ENCODE measurements around the gene LGR5. TPM values are rescaled to one million over a fixed set of nuclear protein-coding genes. Genes with fewer than 3 reads are reported as not detected.
A peak's percentile ranks its signal among the peaks of the same experiment; 100 is the strongest.
"Not testable (repeated sequence)": the region's sequence is repeated elsewhere in the genome, so short reads cannot be mapped to it uniquely, and the experiment has no call there.

LGR5 gene
- total RNA-seq, 2 experiments from 2014 or later, result not detected

DNA sequence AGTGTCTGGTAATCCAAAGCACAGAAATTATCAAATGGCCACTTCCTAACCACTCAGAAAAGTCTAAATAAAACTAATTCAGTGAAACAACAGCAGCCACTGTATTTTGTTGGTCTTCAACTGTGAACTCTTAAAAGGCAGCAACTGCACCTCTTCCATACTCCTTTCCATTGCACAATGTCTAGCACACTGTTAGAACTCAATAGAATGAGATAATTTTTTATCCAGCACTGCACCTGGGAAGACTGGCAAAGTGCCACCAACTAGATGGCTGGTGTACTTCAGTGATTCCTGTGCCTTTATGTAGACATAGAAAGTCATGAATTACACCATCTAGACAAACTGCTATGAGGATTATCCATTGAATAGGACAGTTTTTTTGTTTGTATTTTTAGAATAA is 26.2 kb downstream of the LGR5 start:
- CTCF ChIA-PET, result no interaction called here
- H3K4me1 Mint-ChIP-seq, result no peaks in the 10 kb centered on the region
- DNase-seq, result no peak
- ATAC-seq, result no peak
- H3K27ac Mint-ChIP-seq, result no peak overlapping the region
- H3K36me3 Mint-ChIP-seq, result no peaks in the 10 kb centered on the region
- no peak overlapping the region for H3K4me3 Mint-ChIP-seq
- H3K9me3 Mint-ChIP-seq (ENCODE audit: low read depth), result no peaks in the 10 kb centered on the region
- peaks cover 12% of the 10 kb centered on the region for H3K27me3 Mint-ChIP-seq

DNA sequence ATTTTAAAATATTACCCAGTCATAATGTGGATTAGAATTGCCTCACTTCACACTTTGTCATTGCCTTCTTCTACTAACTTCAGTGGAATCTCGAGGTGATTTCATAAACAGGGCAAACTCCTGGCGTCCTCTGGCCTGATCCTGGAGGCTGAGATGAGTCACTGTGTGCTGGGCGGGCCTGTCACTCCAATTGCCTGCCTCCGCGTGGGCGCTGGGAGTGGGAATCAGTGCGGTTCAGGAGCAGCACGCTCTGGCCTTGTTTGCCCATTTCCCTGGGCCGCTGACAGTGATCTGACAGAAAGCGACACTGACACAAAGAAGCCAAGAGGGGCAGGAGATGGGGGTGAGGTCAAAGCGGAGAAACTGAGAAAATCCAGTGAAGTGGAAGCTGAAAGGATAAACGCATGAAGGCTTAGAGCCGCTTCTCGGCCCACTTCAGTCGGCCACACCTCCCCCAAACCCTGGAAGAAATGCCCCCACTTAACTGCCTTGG is 29.7 kb downstream of the LGR5 start:
- ATAC-seq, result no peak
- peaks cover 15% of the 10 kb centered on the region for H3K27me3 Mint-ChIP-seq
- H3K4me1 Mint-ChIP-seq, result no peaks in the 10 kb centered on the region
- no peaks in the 10 kb centered on the region for H3K9me3 Mint-ChIP-seq (ENCODE audit: low read depth)
- H3K36me3 Mint-ChIP-seq, result no peaks in the 10 kb centered on the region
- DNase-seq, result no peak
- H3K4me3 Mint-ChIP-seq, result no peak overlapping the region
- CTCF ChIA-PET, result no interaction called here
- no peak overlapping the region for H3K27ac Mint-ChIP-seq

DNA sequence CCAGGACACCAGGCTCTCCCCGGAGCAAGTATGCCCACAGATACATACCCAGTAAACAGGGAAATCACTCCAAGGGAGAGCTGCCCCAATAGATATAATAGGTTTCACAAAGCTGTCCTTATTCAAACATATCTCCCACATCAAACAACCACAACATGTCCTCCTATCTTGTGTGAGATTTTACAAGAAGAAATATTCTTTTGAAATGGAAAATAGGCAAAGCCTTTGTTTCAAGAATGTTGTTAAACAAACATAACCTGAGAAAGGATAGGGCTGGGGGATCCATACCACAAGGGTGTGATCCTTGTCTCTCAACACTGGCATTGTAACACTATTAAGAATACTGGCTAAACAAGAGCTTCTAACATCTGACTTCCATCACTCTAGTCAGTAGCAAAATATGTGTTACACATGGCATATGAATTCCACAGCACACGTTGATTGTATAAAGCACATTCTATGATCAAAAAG is 32.9 kb downstream of the LGR5 start:
- no peak overlapping the region for H3K4me3 Mint-ChIP-seq
- H3K27ac Mint-ChIP-seq, result no peak overlapping the region
- no peaks in the 10 kb centered on the region for H3K4me1 Mint-ChIP-seq
- no peaks in the 10 kb centered on the region for H3K9me3 Mint-ChIP-seq (ENCODE audit: low read depth)
- DNase-seq, result no peak
- H3K36me3 Mint-ChIP-seq, result no peaks in the 10 kb centered on the region
- CTCF ChIA-PET, result no interaction called here
- H3K27me3 Mint-ChIP-seq, result peaks cover 8% of the 10 kb centered on the region
- no peak for ATAC-seq

DNA sequence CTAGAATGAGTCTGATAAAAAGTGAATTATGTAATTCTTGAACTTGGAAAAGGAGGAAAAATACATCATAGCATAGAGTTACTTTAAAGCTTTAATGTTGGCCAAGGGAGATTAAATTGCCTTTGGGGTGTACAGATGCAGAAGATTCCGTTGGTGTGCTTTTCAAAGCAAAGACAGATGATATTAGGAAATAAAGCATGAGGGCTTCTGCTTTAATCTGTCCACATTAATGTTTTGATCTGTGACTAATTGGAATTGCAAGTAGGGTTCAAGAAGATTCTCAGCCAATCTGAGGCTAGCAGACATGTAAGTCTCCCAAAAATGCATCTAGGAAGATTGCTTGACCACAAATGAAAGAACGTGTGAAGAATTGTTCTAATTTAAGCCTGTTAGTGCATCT is 35.2 kb downstream of the LGR5 start:
- H3K9me3 Mint-ChIP-seq (ENCODE audit: low read depth), result no peaks in the 10 kb centered on the region
- CTCF ChIA-PET, result no interaction called here
- peaks cover 10% of the 10 kb centered on the region for H3K27me3 Mint-ChIP-seq
- DNase-seq (no peak), ATAC-seq (no peak)
- no peak overlapping the region for H3K27ac Mint-ChIP-seq
- no peaks in the 10 kb centered on the region for H3K4me1 Mint-ChIP-seq
- no peak overlapping the region for H3K4me3 Mint-ChIP-seq
- no peaks in the 10 kb centered on the region for H3K36me3 Mint-ChIP-seq

DNA sequence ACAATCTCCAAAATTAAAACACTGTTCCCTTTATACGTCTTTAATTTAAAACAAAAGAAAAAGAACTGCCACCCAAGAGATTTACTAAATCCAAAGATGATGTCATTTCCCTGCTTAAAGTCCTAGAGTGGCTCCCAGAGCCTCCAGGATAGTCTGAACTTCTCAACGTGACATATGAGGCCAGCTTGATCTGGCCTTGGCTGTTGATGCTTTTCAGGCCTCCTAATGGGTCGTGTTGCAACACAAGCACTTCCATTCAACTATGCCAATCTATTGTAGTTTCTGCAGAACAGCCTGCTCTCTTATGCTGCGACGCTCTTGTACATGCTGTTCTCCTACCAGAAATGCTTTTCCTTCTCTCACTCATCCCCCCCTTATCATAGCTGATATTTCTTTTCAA is 35.7 kb downstream of the LGR5 start:
- H3K4me1 Mint-ChIP-seq, result no peaks in the 10 kb centered on the region
- H3K4me3 Mint-ChIP-seq, result no peak overlapping the region
- no peak overlapping the region for H3K27ac Mint-ChIP-seq
- no peaks in the 10 kb centered on the region for H3K36me3 Mint-ChIP-seq
- peaks cover 10% of the 10 kb centered on the region for H3K27me3 Mint-ChIP-seq
- H3K9me3 Mint-ChIP-seq (ENCODE audit: low read depth), result no peaks in the 10 kb centered on the region
- DNase-seq, result no peak
- ATAC-seq, result no peak
- CTCF ChIA-PET, result no interaction called here

DNA sequence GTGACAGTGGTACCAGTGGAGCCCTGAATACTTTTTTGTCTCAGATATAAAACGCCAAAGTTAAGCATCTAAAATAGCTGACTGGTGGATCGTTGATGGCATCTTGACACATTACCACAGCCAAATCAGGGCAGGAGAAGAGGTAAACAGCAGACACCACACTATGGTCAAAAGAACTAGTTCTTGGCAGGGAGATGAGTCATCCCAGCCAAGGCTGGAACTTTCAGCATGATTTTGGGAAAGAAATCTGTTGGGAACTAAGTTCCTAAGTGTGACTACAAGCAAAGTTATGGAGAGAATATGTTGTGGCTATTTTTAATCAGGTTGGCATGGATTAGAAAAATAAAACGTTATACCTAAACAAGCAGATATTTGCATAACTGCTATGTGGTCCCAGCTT is 36.9 kb downstream of the LGR5 start:
- ATAC-seq, result no peak
- Mint-ChIP-seq H3K27ac (no peak overlapping the region), H3K4me3 (no peak overlapping the region), H3K4me1 (no peaks in the 10 kb centered on the region), H3K9me3 (ENCODE audit: low read depth) (no peaks in the 10 kb centered on the region), H3K36me3 (no peaks in the 10 kb centered on the region), H3K27me3 (peaks cover 10% of the 10 kb centered on the region)
- CTCF ChIA-PET, result no interaction called here
- DNase-seq, result no peak

DNA sequence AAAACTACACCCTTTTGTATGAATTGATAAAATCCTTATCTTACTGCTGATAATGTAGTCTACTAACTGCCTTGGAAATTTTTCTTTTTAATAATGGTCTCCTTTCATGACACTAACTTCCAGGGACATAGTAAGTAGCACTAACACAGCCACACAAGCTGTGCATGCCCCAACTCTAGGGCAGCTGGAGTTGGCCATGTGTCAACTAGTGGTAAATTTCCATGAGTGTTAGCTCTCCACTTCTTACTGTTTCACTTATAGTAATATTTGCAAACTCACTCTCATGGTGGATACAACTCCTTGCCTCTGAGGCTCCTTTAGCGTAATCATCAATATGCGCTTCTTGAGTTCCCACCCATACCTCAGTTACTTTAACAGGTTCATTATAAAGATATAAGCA is 38.0 kb downstream of the LGR5 start:
- H3K36me3 Mint-ChIP-seq, result no peaks in the 10 kb centered on the region
- H3K27me3 Mint-ChIP-seq, result peaks cover 7% of the 10 kb centered on the region
- CTCF ChIA-PET, result no interaction called here
- ATAC-seq (no peak), DNase-seq (no peak)
- H3K9me3 Mint-ChIP-seq (ENCODE audit: low read depth), result no peaks in the 10 kb centered on the region
- H3K4me1 Mint-ChIP-seq, result no peaks in the 10 kb centered on the region
- H3K27ac Mint-ChIP-seq, result no peak overlapping the region
- H3K4me3 Mint-ChIP-seq, result no peak overlapping the region

DNA sequence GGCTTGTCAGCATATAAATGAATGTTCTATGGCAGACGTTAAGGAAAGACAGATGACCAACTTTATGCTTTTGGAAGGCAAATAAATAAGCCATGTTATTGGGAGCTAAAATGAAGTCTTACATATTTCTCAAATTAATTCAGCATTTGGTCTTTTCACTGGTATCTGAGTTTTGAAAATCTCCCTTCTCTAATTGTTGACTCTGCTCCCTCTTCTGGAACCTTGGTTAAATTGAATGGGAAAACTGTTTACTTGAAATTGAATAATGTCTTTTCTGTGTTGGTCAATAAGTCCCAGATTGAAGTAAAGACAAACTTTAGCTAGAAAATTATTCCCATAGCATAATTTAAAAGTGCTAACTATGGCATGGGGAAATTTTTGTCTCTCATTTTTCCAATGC is 38.7 kb downstream of the LGR5 start:
- no peaks in the 10 kb centered on the region for H3K36me3 Mint-ChIP-seq
- H3K27ac Mint-ChIP-seq, result no peak overlapping the region
- peaks cover 7% of the 10 kb centered on the region for H3K27me3 Mint-ChIP-seq
- no peaks in the 10 kb centered on the region for H3K4me1 Mint-ChIP-seq
- CTCF ChIA-PET, result no interaction called here
- ATAC-seq (no peak), DNase-seq (no peak)
- H3K4me3 Mint-ChIP-seq, result no peak overlapping the region
- no peaks in the 10 kb centered on the region for H3K9me3 Mint-ChIP-seq (ENCODE audit: low read depth)

DNA sequence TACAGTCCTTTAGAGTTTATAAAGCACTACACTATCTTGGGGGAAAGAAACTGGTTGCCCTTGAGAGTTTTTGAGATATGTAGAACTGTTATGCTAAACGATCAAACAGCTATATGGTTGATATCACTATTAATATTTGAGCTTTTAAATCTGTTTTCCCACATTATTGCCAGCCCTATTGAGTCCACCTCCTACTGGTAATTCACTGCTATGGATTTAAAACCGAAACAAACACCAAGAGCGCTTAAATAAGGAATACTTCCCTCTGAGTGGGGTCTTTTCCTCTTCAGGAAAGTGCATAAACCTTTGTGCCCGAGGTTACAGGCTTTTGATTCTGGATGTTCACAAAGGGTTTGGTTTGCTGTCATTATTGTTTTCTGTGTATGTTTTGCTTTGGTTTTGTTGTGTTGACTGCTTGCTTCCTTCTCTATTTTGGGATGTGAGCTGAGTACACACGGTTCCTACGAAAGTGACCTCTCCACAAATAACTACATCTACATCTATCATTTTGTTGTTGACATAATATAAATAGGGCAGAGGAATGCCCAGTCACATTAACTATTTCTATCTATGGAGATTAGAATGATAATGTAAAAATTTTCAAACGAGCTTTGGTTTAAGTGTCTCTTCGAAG is 44.8 kb downstream of the LGR5 start:
- CTCF ChIA-PET, result no interaction called here
- no peak for DNase-seq
- peaks cover 3% of the 10 kb centered on the region for H3K27me3 Mint-ChIP-seq
- H3K4me1 Mint-ChIP-seq, result no peaks in the 10 kb centered on the region
- no peaks in the 10 kb centered on the region for H3K9me3 Mint-ChIP-seq (ENCODE audit: low read depth)
- ATAC-seq, result no peak
- no peak overlapping the region for H3K27ac Mint-ChIP-seq
- no peak overlapping the region for H3K4me3 Mint-ChIP-seq
- no peaks in the 10 kb centered on the region for H3K36me3 Mint-ChIP-seq

DNA sequence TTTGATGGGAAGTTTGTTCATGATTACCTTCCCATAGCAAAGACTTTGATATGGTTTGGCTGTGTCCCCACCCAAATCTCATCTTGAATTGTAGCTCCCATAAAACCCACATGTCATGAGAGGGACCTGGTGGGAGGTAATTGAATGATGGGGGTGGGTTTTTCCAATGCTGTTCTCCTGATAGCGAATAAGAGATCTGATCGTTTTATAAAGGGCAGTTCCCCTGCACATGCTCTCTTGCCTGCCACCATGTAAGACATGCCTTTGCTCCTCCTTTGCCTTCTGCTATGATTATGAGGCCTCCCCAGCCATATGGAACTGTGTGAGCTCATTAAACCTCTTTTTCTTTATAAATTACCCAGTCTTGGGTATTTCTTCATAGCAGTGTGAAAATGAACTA is 51.2 kb downstream of the LGR5 start:
- CTCF ChIA-PET; H3K4me1 Mint-ChIP-seq; H3K27ac Mint-ChIP-seq; H3K9me3 Mint-ChIP-seq (ENCODE audit: low read depth); H3K36me3 Mint-ChIP-seq; ATAC-seq; DNase-seq; H3K27me3 Mint-ChIP-seq; H3K4me3 Mint-ChIP-seq: not testable (repeated sequence)

DNA sequence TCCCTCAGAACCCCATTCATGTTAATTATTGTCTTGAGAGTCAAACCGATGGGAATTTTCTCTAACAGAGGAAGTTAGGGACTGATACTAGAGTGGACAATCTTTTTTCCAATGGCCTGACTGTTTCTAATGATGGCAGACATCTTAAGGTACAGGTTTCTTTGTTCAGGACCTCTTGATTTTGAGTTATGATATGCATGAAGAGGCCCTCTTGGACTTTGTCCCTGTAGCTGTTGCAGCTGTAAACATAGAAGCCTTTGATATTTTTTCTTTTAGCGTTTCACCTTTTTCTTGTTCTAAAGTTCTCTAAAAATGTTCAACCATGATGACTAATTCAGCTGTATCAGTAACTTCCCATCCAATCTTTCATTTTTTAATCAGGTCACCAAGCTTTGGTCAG is 53.0 kb downstream of the LGR5 start:
- Mint-ChIP-seq H3K27ac (no peak overlapping the region), H3K4me3 (no peak overlapping the region), H3K9me3 (ENCODE audit: low read depth) (no peaks in the 10 kb centered on the region), H3K4me1 (no peaks in the 10 kb centered on the region), H3K36me3 (no peaks in the 10 kb centered on the region), H3K27me3 (peaks cover 6% of the 10 kb centered on the region)
- CTCF ChIA-PET, result no interaction called here
- no peak for DNase-seq
- no peak for ATAC-seq

DNA sequence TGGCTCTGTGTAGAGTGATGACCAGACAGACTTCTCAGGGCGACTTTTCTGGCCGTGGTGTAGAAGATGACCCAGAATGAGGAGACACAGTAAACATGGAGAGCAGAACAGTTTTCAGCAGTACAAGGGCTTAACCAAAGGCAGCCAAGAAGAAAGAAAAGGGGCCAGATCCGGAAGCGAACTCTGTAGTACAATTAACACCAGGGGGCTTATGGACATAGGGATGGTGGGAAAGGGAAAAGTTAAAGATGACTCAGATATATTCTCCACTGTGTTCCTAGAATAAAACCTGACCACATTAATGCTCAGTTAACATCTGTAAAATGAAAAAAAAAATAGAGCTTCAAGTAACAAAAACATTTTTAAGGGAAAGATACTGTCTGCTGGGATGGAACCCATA is 60.2 kb downstream of the LGR5 start:
- Mint-ChIP-seq H3K36me3 (no peaks in the 10 kb centered on the region), H3K27ac (no peak overlapping the region), H3K27me3 (peaks cover 3% of the 10 kb centered on the region), H3K9me3 (ENCODE audit: low read depth) (no peaks in the 10 kb centered on the region), H3K4me3 (no peak overlapping the region), H3K4me1 (peaks cover 5% of the 10 kb centered on the region)
- CTCF ChIA-PET, result no interaction called here
- ATAC-seq (no peak), DNase-seq (no peak)

DNA sequence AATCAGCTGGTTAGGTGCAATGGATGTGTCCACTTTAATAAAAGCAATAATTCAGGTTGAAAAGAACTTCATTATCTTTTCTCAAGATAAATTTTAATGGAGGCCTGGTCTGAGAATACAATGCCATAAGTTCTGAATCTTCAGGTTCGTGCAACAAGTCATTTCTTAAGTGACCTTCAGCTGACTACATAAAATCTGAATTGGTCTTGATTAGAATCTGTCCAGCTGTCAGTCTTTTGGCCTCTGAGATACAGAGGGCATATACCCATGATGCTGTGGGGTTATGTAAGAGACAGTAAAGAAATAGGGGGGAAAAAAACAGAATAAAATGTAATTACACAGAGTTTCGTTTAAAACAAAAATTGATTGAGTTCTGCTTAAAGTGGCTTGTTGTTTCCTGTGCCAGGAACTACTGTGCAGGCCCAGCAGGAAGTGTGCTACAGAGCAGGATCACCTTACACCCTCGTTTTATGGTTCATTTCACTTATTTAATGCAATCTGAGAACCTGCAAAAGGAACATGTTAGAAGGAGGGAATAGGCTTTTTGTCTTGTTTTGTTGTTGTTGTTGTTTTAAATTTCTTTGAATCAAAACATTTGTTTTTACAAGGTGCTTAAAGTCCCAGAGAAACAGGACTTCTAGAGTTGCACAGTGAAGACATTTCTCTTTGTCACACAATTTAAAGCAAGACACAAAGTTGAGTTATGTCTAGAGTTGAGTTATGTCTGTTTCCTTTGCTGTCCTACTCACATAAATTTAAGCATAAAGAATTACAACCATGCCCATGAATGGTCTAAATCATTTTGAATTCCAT is 64.2 kb downstream of the LGR5 start:
- peak; percentile 27 for ATAC-seq
- Mint-ChIP-seq H3K4me3 (no peak overlapping the region), H3K27me3 (peaks cover 5% of the 10 kb centered on the region), H3K36me3 (no peaks in the 10 kb centered on the region), H3K27ac (no peak overlapping the region), H3K9me3 (ENCODE audit: low read depth) (no peaks in the 10 kb centered on the region), H3K4me1 (peaks cover 5% of the 10 kb centered on the region)
- DNase-seq, result no peak
- CTCF ChIA-PET, result no interaction called here

DNA sequence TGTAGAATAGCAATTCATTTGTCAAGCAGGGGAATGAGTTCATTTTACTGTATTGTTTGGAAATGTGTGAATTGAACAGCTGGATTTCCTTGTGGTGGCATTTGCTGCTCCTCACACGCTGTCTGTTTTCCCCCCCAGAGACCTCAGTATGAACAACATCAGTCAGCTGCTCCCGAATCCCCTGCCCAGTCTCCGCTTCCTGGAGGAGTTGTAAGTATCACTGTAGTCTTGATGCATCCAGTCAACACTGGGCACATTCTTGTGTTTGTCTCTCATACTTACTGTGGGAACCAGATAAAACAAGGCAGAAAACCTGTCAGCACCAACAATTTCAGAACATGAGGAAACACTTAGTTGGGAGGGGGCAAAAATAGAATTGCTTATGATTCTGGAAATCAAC is 64.9 kb downstream of the LGR5 start:
- Mint-ChIP-seq H3K9me3 (ENCODE audit: low read depth) (no peaks in the 10 kb centered on the region), H3K36me3 (no peaks in the 10 kb centered on the region), H3K27ac (no peak overlapping the region), H3K27me3 (peaks cover 5% of the 10 kb centered on the region), H3K4me1 (peaks cover 5% of the 10 kb centered on the region), H3K4me3 (no peak overlapping the region)
- CTCF ChIA-PET, result no interaction called here
- ATAC-seq (no peak), DNase-seq (no peak)
